ENCODE results near the gene DUSP10.

The DUSP10 gene

GRCh38 chr1:221655766-221656305, 86.1 kb downstream of the DUSP10 start:
- TF ChIP-seq TAF1 (IDR thresholded peaks at IDR 0.05; ENCODE audit: borderline replicate concordance, insufficient read depth, low read length) (no peak), SIN3A (IDR thresholded peaks at IDR 0.05; ENCODE audit: borderline replicate concordance, insufficient read depth, low read length) (no peak), REST (IDR thresholded peaks at IDR 0.05; ENCODE audit: insufficient read depth in 1 of 2, low read depth in 2 of 2, low read length in 2 of 2) (no peak), POLR2AphosphoS5 (IDR thresholded peaks at IDR 0.05; ENCODE audit: low read depth, low read length) (no peak), FOXP2 (optimal IDR thresholded peaks at IDR 0.05; ENCODE audit: borderline replicate concordance, extremely low read depth, extremely low read length, insufficient read depth) (no peak)
